Esophagus muscularis mucosa (tissue), 4 donors: ENCODE results near the gene KRTAP4-16. TPM values are rescaled to one million over a fixed set of nuclear protein-coding genes. Genes with fewer than 3 reads are reported as not detected.
"Not testable (repeated sequence)": the region's sequence is repeated elsewhere in the genome, so short reads cannot be mapped to it uniquely, and the experiment has no call there.

ENCODE experiments used
- DNase-seq: peaks from one replicate; pipeline ENCODE4 v3.0.0-alpha.2; 2017; ENCODE audit errors: extremely low spot score
- H3K27ac ChIP-seq, 4 donors: fragments of 200-600 bp; sonication (generic); replicated peaks in 1 of 4; 1 replicate in 3 of 4; 2 replicates in 1 of 4; pipeline ENCODE4 v1.5.1; 2016 to 2019; ENCODE audit warnings: mild to moderate bottlenecking in 1 of 4
- H3K27me3 ChIP-seq, 4 donors: fragments of 200-600 bp; sonication (generic); one replicate each; pipeline versions ENCODE4 v1.5.1 to v1.6.0; 2016 to 2019
- H3K36me3 ChIP-seq, 4 donors: fragments of 200-600 bp; sonication (generic); one replicate each; pipeline ENCODE4 v1.5.1; 2016 to 2019
- H3K4me1 ChIP-seq, 4 donors: fragments of 200-600 bp; sonication (generic); one replicate each; pipeline ENCODE4 v1.5.1; 2016 to 2019
- H3K4me3 ChIP-seq, 4 donors: fragments of 200-600 bp; sonication (generic); 1 replicate in 2 of 4; 2 replicates in 2 of 4; pipeline ENCODE4 v1.5.1; 2016 to 2019; ENCODE audit warnings: mild to moderate bottlenecking in 4 of 4, moderate library complexity in 1 of 4
- H3K9me3 ChIP-seq, 4 donors: fragments of 200-600 bp; sonication (generic); 1 replicate in 3 of 4; 2 replicates in 1 of 4; pipeline ENCODE4 v1.5.1; 2016 to 2019
- EP300 ChIP-seq: sonication (generic); formaldehyde crosslinking; IDR thresholded peaks from one replicate; pipeline ENCODE4 v1.6.1; 2017; ENCODE audit warnings: antibody characterized with exemption
- POLR2A ChIP-seq: fragments of 450-650 bp; IDR thresholded peaks from one replicate; pipeline ENCODE4 v1.6.1; 2017; ENCODE audit warnings: antibody characterized with exemption, moderate library complexity, mild to moderate bottlenecking, low read depth
- POLR2AphosphoS5 ChIP-seq, 2 donors: sonication (generic); formaldehyde crosslinking; IDR thresholded peaks; one replicate each; pipeline ENCODE4 v1.6.1; 2017; ENCODE audit warnings: antibody characterized with exemption in 2 of 2
- WGBS: methylation state at CpG from one replicate; pipeline ENCODE4 v1.1.5; 2018; 5-methylcytosine and 5-hydroxymethylcytosine counted together
- intact Hi-C: fragments of 100-400 bp; cut with DNase I; formaldehyde crosslinking; loops from one replicate; pipeline ENCODE4 v1.15.1; 2023
- total RNA-seq, 4 donors: library from RNA; depleted of rRNA; stranded (reverse); fragments of >200 nt; gene quantifications; one replicate each; pipeline versions ENCODE4 v1.1.0 to v1.2.1, GENCODE V29; 2016
- TF ChIP-seq, protein P1 (sequence below), 3 experiments: fragments of 200-600 bp in 2 of 3; fragments of 450-650 bp in 1 of 3; sonication (generic) in 2 of 3; IDR thresholded peaks; one replicate each; pipeline ENCODE4 v1.5.1; 2017 to 2019; ENCODE audit warnings: antibody characterized with exemption in 3 of 3, mild to moderate bottlenecking in 2 of 3, moderate library complexity in 1 of 3

Gene KRTAP4-16
- total RNA-seq, 4 donors from 2014 or later, result not detected

DNA sequence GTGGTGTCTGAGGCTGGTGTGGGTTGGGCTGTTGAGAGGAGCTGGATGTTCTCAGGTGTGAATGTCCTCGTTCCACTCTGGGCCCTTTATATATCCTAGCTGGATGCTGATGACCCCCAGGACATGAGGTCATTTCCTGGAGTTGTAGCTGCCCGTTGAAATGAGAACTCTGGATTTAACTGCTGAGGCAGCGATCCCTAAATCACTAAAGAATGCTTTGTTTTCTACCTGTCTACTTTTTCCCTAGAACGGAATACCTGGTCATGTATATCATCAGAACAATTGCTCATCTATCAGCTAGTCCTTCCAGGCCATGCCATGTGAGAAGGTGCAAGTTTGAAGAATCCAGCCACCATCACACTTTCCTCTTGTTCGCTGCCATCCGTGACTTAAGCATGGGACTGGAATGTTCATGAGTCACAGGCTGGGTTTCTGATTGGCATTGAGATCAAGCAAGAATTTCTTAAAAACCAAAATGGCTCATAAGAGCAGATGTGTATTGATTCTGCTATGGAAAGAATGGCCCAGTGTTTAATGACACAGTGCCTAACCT, 41.9 kb downstream of the KRTAP4-16 start, which contains the start of gene KRTAP2-3:
KRTAP2-3 (minus strand) TSS at position 63 of the 553 bp plus-strand sequence. CDS start 64 bp downstream, outside the sequence.
- Histone ChIP-seq H3K4me3 (no peak within 1 kb of the TSS), H3K27me3 (peaks cover 0 to 16% (median 0%) of the 10 kb centered on the region in 4 donors), H3K4me1 (no peaks in the 10 kb centered on the region), H3K36me3 (no peaks in the 10 kb centered on the region), H3K27ac (no peak within 1 kb of the TSS), H3K9me3 (peaks cover 0 to 5% (median 0%) of the 10 kb centered on the region in 4 donors)
- intact Hi-C loops, result no loop called here
- WGBS, result 77% methylated on average over 5 of the region's 6 CpGs
- DNase-seq, result no peak
- TF ChIP-seq POLR2A (no peak), EP300 (no peak), POLR2AphosphoS5 (IDR thresholded peaks at IDR 0.05) (no peak)
- TF ChIP-seq, protein P1, sequence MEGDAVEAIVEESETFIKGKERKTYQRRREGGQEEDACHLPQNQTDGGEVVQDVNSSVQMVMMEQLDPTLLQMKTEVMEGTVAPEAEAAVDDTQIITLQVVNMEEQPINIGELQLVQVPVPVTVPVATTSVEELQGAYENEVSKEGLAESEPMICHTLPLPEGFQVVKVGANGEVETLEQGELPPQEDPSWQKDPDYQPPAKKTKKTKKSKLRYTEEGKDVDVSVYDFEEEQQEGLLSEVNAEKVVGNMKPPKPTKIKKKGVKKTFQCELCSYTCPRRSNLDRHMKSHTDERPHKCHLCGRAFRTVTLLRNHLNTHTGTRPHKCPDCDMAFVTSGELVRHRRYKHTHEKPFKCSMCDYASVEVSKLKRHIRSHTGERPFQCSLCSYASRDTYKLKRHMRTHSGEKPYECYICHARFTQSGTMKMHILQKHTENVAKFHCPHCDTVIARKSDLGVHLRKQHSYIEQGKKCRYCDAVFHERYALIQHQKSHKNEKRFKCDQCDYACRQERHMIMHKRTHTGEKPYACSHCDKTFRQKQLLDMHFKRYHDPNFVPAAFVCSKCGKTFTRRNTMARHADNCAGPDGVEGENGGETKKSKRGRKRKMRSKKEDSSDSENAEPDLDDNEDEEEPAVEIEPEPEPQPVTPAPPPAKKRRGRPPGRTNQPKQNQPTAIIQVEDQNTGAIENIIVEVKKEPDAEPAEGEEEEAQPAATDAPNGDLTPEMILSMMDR (IDR thresholded peaks at IDR 0.05), result no peak

DNA sequence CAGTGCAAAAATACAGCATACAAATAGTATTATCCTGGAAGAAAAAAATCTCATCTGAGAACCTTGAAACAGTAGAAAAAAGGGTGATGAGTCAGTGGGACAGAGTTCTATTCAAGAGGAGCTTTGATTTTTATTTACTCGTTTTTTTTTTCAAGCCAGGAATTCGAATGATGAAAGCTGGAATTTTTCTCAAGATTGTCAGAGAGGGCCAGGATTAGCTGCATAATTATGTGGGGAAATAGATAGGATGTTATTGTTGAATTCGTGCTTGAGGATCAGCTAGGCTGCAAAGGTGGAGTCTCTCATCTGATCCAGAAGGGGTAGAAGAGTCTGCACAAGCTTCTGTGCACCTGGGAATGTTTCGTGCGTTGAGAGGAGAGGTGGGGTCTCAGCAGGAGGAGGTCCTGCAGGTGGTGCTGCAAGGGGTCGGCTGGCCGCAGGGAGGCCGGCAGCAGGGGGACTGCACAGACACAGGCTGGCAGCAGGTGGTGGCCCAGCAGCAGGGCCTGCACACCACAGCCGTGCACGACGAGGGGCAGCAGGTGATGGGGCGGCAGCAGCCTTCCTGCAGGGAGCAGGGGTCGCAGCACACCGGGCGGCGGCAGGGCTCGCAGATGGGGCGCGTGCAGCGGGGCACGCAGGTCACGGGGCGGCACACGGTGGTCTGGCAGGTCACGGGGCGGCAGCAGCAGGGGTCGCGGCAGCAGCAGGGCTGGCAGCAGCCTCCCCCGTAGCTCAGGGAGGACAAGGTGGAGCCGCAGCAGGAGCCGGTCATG, 42.5 kb downstream of the KRTAP4-16 start:
- 32% methylated on average over 8 of the region's 31 CpGs for WGBS
- H3K27ac ChIP-seq, H3K36me3 ChIP-seq, H3K4me3 ChIP-seq, H3K4me1 ChIP-seq, DNase-seq, H3K9me3 ChIP-seq, intact Hi-C loops: not testable (repeated sequence)
- peaks cover 0 to 16% (median 0%) of the 10 kb centered on the region in 4 donors for H3K27me3 ChIP-seq

DNA sequence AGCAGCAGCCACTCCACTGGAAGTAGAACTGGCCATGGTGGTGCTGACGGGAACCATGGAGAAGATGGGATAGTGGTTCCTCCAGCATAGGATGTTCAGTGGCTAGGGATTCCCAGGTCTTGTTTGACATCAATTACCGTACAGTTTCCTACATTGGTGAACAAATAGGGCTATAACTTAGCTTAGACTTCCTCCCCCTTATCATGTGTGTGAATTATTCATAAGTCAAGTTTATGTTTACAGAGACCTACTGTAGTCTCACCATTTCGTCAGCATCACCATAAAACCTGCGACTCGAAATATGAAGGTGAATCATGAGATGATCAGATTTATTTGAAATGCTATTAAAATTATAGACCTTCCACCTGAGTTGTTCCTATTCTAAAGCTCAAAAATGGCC, 43.3 kb downstream of the KRTAP4-16 start:
- no peak for DNase-seq
- Histone ChIP-seq H3K27ac (no peak overlapping the region), H3K27me3 (peaks cover 0 to 16% (median 0%) of the 10 kb centered on the region in 4 donors), H3K36me3 (no peaks in the 10 kb centered on the region), H3K4me3 (no peak overlapping the region), H3K4me1 (no peaks in the 10 kb centered on the region), H3K9me3 (peaks cover 0 to 5% (median 0%) of the 10 kb centered on the region in 4 donors)
- intact Hi-C loops, result no loop called here
- 93% methylated on average over 5 of the region's 5 CpGs for WGBS
- TF ChIP-seq EP300, result no peak
- TF ChIP-seq, protein P1 (IDR thresholded peaks at IDR 0.05), result no peak

DNA sequence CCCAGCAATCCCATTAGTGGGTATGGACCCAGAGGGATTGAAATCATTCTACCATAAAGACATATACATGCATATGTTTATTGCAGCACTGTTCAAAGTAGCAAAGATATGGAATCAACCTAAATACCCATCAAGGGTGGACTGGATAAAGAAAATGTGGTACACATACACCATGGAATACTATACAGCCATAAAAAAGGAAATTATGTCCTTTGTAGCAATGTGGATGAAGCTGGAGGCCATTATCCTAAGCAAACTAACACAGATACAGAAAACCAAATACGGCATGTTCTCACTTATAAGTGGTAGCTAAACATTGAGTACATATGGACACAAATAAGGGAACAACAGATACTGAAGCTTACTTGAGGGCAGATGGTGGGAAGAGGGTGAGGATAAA, 44.5 kb downstream of the KRTAP4-16 start:
- TF ChIP-seq EP300, result no peak
- TF ChIP-seq POLR2A, result no peak
- no peak for TF ChIP-seq POLR2AphosphoS5 (IDR thresholded peaks at IDR 0.05)
- TF ChIP-seq, protein P1 (IDR thresholded peaks at IDR 0.05), result no peak
- H3K36me3 ChIP-seq, result no peaks in the 10 kb centered on the region
- H3K27ac ChIP-seq, result no peak overlapping the region
- 94% methylated on average over 1 of the region's 1 CpG for WGBS
- H3K27me3 ChIP-seq, result peaks cover 0 to 16% (median 0%) of the 10 kb centered on the region in 4 donors
- H3K9me3 ChIP-seq, result peaks cover 0 to 5% (median 0%) of the 10 kb centered on the region in 4 donors
- no peaks in the 10 kb centered on the region for H3K4me1 ChIP-seq
- no peak overlapping the region for H3K4me3 ChIP-seq
- DNase-seq, result no peak
- intact Hi-C loops, result no loop called here

DNA sequence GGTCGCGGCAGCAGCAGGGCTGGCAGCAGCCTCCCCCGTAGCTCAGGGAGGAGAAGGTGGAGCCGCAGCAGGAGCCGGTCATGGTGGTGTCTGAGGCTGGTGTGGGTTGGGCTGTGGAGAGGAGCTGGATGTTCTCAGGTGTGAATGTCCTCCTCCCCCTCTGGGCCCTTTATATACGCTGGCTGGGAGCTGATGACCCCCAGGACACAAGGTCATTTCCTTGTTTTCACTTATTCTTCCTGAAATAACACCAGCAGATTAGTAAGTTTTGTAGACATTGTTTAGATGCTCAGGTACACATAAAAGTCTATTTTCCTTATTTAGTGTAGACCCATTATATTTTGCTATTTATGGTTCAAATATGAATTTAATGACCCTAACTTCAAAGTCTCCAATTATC, 46.9 kb downstream of the KRTAP4-16 start, which contains the start of gene KRTAP2-2:
KRTAP2-2 (minus strand) TSS at position 101 of the 400 bp plus-strand sequence; CDS start at position 82, 19 bp downstream.
- H3K4me1 ChIP-seq, DNase-seq, H3K27ac ChIP-seq, H3K36me3 ChIP-seq, H3K9me3 ChIP-seq, intact Hi-C loops, H3K4me3 ChIP-seq: not testable (repeated sequence)
- 50% methylated on average over 1 of the region's 6 CpGs for WGBS
- H3K27me3 ChIP-seq, result peaks cover 0 to 19% (median 0%) of the 10 kb centered on the region in 4 donors

DNA sequence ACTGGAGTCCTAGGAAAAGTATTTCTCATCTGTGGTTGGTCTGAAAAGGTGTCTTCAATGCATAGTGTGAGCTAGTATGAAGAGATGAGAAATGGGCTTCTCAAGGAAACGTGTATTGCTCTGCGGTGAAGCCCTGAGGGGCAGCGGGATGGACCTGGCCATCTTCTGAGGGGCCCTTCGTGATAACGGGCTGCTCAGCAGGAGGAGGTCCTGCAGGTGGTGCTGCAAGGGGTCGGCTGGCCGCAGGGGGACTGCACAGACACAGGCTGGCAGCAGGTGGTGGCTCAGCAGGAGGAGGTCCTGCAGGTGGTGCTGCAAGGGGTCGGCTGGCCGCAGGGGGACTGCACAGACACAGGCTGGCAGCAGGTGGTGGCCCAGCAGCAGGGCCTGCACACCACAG, 47.5 kb downstream of the KRTAP4-16 start:
- intact Hi-C loops, H3K4me3 ChIP-seq: not testable (repeated sequence)
- 94% methylated on average over 5 of the region's 9 CpGs for WGBS

More for the DNA sequence above, 47.5 kb downstream of the KRTAP4-16 start:
- DNase-seq, H3K4me1 ChIP-seq, H3K9me3 ChIP-seq, H3K27ac ChIP-seq, H3K36me3 ChIP-seq: not testable (repeated sequence)
- H3K27me3 ChIP-seq, result peaks cover 0 to 23% (median 0%) of the 10 kb centered on the region in 4 donors
